PFSK-1 (cell line): Measurements from ENCODE around the gene FGF14.

Experiments used
- SIN3A ChIP-seq: IDR thresholded peaks from 2 replicates; pipeline ENCODE4 v1.6.1; 2012; ENCODE audit warnings: mild to moderate bottlenecking, low read length, moderate library complexity, borderline replicate concordance; ENCODE audit not compliant: insufficient read depth
- TAF1 ChIP-seq: IDR thresholded peaks from 2 replicates; pipeline ENCODE4 v1.6.1; 2012; ENCODE audit warnings: low read length, control low read depth, borderline replicate concordance; ENCODE audit not compliant: insufficient read depth

DNA sequence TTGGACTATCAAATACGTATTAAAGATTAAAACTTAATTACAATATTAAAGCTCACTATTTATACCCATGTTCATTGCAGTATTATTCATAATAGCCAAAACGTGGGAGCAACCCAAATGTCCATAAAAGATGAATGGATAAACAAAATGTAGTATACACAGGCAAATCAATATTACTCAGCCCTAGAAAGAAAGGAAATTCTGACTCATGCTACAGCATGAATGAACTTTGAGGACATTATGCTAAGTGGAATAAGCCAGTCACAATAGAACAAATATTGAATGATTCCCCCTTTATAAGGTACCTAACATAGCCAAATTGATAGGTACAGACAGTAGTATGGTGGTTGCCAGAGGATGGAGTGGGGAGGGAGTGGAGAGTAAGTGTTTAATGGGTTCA is 457.3 kb downstream of the FGF14 start:
- TF ChIP-seq SIN3A (no peak), TAF1 (no peak)
